ENCODE measurements around the gene PAK1IP1.
"Not testable (repeated sequence)": the region's sequence is repeated elsewhere in the genome, so short reads cannot be mapped to it uniquely, and the experiment has no call there.

PAK1IP1 gene

DNA sequence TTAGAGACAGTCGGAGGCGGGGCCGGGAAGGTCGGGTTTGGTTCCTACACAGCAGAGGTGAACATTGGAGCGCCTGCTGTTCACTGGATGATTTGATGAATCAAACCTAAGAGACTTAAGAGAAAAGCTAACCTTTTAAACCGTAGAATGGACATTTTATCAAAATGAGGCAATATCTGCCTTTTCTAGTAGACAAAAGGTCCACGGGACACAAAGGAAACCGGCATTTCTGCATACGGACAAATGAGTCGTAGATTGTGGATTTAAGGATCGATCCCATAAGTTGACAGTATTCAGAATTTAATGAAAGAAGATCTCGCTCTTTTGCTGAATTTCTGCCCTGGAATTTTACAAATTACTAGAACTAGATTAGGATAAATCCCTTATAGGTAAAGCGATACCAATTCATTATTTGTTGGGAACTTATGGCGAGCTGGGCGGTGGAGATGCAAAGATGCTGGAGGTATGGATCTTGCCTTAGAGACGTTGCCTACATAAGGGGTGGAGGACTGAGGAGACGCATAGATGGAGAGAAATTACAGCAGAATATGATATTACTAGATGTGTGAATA, 400 bp downstream of the PAK1IP1 start:
- DNase-seq (ENCODE audit: low read depth) = peak; percentile 9
- peak overlapping the region; percentile 98 for H3K4me3 ChIP-seq (ENCODE audit: low read depth, low read length)
- TF ChIP-seq, protein P1, sequence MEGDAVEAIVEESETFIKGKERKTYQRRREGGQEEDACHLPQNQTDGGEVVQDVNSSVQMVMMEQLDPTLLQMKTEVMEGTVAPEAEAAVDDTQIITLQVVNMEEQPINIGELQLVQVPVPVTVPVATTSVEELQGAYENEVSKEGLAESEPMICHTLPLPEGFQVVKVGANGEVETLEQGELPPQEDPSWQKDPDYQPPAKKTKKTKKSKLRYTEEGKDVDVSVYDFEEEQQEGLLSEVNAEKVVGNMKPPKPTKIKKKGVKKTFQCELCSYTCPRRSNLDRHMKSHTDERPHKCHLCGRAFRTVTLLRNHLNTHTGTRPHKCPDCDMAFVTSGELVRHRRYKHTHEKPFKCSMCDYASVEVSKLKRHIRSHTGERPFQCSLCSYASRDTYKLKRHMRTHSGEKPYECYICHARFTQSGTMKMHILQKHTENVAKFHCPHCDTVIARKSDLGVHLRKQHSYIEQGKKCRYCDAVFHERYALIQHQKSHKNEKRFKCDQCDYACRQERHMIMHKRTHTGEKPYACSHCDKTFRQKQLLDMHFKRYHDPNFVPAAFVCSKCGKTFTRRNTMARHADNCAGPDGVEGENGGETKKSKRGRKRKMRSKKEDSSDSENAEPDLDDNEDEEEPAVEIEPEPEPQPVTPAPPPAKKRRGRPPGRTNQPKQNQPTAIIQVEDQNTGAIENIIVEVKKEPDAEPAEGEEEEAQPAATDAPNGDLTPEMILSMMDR (conservative IDR thresholded peaks at IDR 0.05; ENCODE audit: low read depth, low read length) = no peak

DNA sequence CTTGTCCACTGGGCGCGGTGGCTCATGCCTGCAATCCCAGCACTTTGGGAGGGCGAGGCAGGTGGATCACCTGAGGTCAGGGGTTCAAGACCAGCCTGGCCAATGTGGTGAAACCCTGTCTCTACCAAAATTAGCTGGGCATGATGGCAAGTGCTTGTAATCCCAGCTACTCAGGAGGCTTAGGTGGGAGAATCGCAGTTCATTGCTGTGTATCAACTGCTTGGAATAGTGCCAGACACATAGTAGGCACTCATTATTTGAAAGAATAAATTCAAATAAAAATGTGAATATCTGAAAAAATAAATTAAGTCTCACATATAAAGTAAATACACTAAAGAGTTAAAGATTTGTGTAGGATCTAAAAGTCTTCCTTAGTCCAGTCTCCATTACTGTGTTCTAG, 1.9 kb downstream of the PAK1IP1 start:
- no peak overlapping the region for H3K4me3 ChIP-seq (ENCODE audit: low read depth, low read length)
- DNase-seq (ENCODE audit: low read depth) = no peak
- TF ChIP-seq, protein P1 (conservative IDR thresholded peaks at IDR 0.05; ENCODE audit: low read depth, low read length) = no peak

DNA sequence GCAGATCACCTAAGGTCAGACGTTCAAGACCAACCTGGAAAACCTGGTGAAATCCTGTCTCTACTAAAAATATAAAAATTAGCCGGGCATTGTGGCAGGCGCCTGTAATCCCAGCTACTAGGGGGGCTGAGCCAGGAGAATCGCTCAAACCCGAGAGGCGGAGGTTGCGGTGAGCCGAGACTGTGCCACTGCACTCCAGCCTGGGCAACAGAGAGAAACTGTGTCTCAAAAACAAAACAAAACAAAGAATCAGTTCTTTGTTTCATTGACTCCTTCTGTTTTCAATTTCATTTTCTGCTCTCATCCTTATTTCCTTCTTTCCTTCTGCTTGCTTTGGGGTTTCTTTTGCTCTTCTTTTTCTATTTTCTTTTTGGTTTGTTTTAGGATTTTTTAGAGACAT, 19.2 kb downstream of the PAK1IP1 start:
- TF ChIP-seq, protein P1 (conservative IDR thresholded peaks at IDR 0.05; ENCODE audit: low read depth, low read length) = no peak
- H3K4me3 ChIP-seq (ENCODE audit: low read depth, low read length) = no peak overlapping the region
- DNase-seq (ENCODE audit: low read depth) = no peak

DNA sequence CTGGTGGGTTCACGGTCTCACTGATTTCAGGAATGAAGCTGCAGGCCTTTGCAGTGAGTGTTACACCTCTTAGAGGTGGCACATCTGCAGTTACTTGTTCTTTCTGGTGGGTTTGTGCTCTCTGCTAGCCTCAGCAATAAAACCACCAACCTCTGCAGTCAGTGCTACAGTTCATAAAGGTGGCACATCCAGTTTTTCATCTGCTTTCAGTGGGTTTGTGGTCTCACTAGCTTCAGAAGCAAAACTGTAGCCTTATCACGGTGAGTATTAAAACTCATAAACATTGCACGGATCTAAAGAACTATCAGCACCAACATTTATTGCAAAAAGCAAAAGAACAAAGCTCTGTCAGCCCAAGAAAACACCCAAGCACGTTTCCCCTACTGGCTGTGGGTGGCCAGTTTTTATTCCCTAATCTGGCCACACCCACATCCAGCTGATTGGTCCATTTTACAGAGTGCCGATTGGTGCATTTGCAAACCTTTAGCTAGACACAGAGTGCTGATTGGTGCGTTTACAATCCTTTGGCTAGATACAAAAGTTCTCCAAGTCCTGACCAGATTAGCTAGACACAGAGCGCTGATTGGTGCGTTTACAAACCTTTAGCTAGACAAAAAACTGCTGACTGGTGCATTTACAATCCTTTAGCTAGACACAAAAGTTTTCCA, 24.7 kb downstream of the PAK1IP1 start:
- peak overlapping the region; percentile 68 for H3K4me3 ChIP-seq (ENCODE audit: low read depth, low read length)
- TF ChIP-seq, protein P1 (conservative IDR thresholded peaks at IDR 0.05; ENCODE audit: low read depth, low read length) = no peak
- peak; percentile 47 for DNase-seq (ENCODE audit: low read depth)

DNA sequence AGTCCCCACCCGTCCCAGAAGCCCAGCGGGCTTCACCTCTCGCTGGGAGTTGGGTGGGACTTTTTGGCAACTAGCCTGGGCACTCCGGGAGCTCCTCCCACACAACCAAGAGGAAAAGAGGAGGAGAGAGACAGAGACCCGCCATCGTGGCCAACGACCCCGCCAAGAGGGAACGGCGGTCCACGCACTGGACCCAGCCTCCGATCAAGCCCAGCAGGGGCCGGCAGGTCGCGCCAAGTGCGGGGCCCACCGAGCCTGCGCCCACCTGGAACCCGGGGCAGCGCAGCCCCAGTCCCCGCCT, 25.1 kb downstream of the PAK1IP1 start:
- TF ChIP-seq, protein P1 (conservative IDR thresholded peaks at IDR 0.05; ENCODE audit: low read depth, low read length) = no peak
- peak overlapping the region; percentile 68 for H3K4me3 ChIP-seq (ENCODE audit: low read depth, low read length)
- DNase-seq (ENCODE audit: low read depth) = no peak

DNA sequence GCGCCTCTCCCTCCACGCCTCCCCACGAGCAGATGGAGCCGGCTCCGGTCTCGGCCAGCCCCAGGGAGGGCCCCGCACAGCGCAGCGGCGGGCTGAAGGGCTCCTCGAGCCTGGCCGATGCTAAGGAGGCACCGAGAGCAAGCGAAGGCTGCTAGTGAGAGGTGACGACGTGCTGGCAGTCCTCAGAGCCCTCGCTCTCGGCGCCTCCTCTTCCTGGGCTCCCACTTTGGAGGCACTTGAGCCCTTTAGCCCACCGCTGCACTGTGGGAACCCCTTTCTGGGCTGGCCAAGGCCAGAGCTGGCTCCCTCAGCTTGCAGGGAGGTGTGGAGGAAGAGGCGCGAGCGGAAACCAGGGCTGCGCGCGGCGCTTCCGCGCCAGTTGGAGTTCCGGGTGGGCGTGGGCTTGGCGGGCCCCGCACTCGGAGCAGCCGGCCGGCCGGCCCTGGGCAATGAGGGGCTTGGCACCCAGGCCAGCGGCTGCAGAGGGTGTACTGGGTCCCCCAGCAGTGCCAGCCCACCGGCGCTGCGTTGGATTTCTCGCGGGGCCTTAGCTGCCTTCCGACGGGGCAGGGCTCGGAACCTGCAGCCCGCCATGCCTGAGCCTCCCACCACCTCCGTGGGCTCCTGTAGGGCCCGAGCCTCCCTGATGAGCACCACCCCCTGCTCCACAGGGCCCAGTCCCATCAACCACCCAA, 25.6 kb downstream of the PAK1IP1 start:
- TF ChIP-seq, protein P1 (conservative IDR thresholded peaks at IDR 0.05; ENCODE audit: low read depth, low read length) = no peak
- DNase-seq (ENCODE audit: low read depth) = peak; percentile 39
- H3K4me3 ChIP-seq (ENCODE audit: low read depth, low read length) = peak overlapping the region; percentile 68

DNA sequence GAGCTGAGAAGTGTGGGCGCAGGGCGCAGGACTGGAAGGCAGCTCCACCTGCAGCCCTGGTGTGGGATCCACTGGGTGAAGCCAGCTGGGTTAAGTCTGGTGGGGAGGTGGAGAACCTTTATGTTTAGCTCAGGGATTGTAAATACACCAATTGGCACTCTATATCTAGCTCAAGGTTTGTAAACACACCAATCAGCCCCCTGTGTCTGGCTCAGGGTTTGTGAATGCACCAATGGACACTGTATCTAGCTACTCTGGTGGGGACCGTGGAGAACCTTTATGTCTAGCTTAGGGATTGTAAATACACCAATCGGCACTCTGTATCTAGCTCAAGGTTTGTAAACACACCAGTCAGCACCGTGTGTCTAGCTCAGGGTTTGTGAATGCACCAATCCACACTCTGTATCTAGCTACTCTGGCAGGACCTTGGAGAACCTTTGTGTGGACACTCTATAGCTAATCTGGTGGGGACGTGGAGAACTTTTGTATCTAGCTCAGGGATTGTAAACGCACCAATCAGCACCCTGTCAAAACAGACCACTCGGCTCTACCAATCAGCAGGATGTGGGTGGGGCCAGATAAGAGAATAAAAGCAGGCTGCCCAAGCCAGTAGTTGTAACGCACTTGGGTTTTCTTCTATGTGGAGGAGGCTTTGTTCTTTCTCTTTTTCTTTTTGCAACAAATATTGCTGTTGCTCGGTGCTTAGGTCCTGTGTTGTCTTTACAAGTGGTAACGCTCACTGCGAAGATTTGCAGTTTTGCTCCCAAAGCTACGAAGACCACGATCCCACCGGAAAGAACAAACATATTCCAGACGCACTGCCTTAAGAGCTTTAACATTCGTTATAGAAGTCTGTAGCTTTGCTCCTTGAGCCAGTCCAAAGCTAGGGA, 26.4 kb downstream of the PAK1IP1 start:
- H3K4me3 ChIP-seq (ENCODE audit: low read depth, low read length) = peak overlapping the region; percentile 68
- DNase-seq (ENCODE audit: low read depth) = not testable (repeated sequence)
